GM12874 (cell line): ENCODE data around the gene PDIA5.

Experiments used
- CTCF ChIP-seq: IDR thresholded peaks from 2 replicates; pipeline ENCODE4 v1.5.1; 2011; ENCODE audit warnings: low read depth, mild to moderate bottlenecking, control low read depth, low read length, moderate library complexity; ENCODE audit not compliant: insufficient read depth

Gene PDIA5

GRCh38 chr3:123032057-123032456, 34.8 kb upstream of the PDIA5 start:
- no peak for TF ChIP-seq CTCF

GRCh38 chr3:123034120-123034519, 32.7 kb upstream of the PDIA5 start:
- no peak for TF ChIP-seq CTCF

- TF ChIP-seq CTCF, result no peak
Observed at GRCh38 chr3:123034996-123035395, 31.8 kb upstream of the PDIA5 start.

GRCh38 chr3:123036352-123037014, 30.3 kb upstream of the PDIA5 start:
- TF ChIP-seq CTCF, result no peak

GRCh38 chr3:123037015-123037375, 29.8 kb upstream of the PDIA5 start:
- no peak for TF ChIP-seq CTCF

GRCh38 chr3:123038751-123039150, 28.1 kb upstream of the PDIA5 start:
- no peak for TF ChIP-seq CTCF

- TF ChIP-seq CTCF, result no peak
Observed at GRCh38 chr3:123039178-123039577, 27.6 kb upstream of the PDIA5 start.

- TF ChIP-seq CTCF, result no peak
Observed at GRCh38 chr3:123042413-123042812, 24.4 kb upstream of the PDIA5 start.
